GM23248 (cell line): ENCODE measurements around the gene TOR1B.

Experiments used
- EZH2 ChIP-seq: fragments of 200-600 bp; sonication (generic); IDR thresholded peaks from 2 replicates; pipeline ENCODE4 v1.6.1; 2018; ENCODE audit warnings: antibody characterized with exemption, mild to moderate bottlenecking; ENCODE audit not compliant: insufficient read depth, poor library complexity, severe bottlenecking
- EZH2phosphoT487 ChIP-seq: fragments of 200-600 bp; sonication (generic); IDR thresholded peaks from 2 replicates; pipeline ENCODE4 v1.6.1; 2018; ENCODE audit warnings: antibody characterized with exemption, moderate library complexity, mild to moderate bottlenecking, low read depth; ENCODE audit not compliant: insufficient read depth

DNA sequence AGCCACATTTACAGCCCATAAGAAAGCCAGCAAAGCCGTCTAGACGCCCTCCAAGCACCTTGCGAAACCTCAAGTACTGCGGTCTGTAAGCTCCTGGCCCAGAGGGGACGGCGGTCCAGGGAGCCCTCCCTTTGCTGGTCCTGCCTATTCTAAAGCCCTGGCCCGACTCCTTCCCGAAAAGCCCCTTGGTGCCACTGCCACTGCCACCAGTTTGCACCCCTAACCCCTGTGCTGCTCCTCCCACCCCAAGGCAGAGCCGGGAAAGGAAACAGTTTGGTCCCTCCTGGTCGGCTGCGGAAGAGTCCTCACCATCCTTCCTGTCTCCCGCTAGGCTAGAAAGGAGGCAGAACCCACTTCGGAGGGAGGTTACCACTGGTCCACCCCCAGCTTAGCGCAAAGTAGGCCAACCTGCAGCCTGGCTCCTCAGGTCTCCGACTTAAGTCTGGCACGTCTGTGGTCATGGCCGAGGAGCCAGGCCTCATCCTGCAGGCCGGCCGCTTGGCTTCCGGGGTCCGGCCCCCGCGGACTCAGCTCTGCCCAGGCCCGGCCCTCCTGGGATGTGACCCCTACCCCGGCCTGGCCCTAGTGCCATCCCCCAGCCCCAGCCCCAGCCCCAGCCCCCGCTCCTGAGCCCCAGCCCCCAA lies 20.0 kb downstream of the TOR1B start:
- TF ChIP-seq EZH2phosphoT487 = no peak
- no peak for TF ChIP-seq EZH2
